ENCODE measurements around the gene MYOZ3.

DNA sequence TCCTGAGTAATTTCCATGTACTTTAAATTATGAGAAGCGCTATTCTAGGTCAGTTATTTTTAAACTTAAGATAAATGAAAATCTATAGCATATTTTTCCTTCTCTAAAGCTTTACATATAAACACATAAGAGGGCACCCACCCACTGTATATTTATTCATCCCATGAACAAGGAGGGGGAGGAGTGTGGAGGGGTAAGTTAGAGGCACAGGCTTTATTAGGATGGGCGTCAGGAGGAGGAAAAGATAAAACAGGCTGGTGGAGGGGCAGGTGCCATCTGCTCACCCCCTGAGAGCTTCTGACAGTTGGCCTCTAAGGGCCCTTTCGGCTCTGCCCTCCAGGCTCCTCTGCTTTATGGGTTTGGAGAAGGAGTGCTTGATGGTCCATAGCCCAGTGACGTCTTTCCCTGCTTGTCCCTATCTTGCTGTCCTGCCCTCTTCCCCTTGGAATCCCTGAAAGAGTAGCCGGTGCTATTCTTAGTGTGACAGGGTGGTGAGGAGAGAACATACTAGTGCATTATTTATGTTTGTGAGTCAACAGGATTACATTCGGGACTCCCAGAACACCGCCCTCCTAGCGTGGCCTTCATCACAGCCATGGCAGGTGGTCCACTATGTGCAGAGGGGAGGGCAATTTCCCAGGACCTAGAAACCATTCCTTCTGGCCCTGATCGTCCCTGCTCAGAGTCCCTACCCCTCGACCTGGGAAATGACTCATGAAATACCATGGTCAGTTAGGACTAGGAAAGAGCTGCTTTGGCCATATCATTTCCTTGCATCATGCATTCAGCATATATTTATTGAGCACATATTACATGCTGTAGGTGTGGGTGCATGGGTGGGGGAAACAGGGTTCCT, 28.5 kb upstream of the MYOZ3 start:
- TF ChIP-seq, protein P1, sequence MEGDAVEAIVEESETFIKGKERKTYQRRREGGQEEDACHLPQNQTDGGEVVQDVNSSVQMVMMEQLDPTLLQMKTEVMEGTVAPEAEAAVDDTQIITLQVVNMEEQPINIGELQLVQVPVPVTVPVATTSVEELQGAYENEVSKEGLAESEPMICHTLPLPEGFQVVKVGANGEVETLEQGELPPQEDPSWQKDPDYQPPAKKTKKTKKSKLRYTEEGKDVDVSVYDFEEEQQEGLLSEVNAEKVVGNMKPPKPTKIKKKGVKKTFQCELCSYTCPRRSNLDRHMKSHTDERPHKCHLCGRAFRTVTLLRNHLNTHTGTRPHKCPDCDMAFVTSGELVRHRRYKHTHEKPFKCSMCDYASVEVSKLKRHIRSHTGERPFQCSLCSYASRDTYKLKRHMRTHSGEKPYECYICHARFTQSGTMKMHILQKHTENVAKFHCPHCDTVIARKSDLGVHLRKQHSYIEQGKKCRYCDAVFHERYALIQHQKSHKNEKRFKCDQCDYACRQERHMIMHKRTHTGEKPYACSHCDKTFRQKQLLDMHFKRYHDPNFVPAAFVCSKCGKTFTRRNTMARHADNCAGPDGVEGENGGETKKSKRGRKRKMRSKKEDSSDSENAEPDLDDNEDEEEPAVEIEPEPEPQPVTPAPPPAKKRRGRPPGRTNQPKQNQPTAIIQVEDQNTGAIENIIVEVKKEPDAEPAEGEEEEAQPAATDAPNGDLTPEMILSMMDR (IDR thresholded peaks at IDR 0.05 in 4 of 5, conservative IDR thresholded peaks at IDR 0.05 in 1 of 5), result no peak
- TF ChIP-seq POLR2A (IDR thresholded peaks at IDR 0.05), result peak; percentile 2 to 71
